CD14-positive monocyte (primary cell): ENCODE measurements around the gene GNG13. TPM values are rescaled to one million over a fixed set of nuclear protein-coding genes. Genes with fewer than 3 reads are reported as not detected.
A peak's percentile ranks its signal among the peaks of the same experiment; 100 is the strongest.

Source experiments
- DNase-seq, 3 donors: peaks; one replicate each; pipeline ENCODE4 v3.0.0-alpha.2; 2011 to 2022
- H2AFZ ChIP-seq: 2 replicates; pipeline ENCODE4 v1.6.0; 2012; ENCODE audit warnings: mild to moderate bottlenecking, low read depth, low read length, inconsistent platforms; ENCODE audit not compliant: insufficient read depth, poor library complexity, severe bottlenecking
- H3K27ac ChIP-seq, 2 donors: 1 replicate in 1 of 2; 2 replicates in 1 of 2; pipeline ENCODE4 v1.5.1; 2012 to 2013; ENCODE audit warnings: low read length in 2 of 2, control low read depth in 1 of 2, inconsistent platforms in 1 of 2, low read depth in 1 of 2, mild to moderate bottlenecking in 1 of 2
- H3K27me3 ChIP-seq, 2 donors: one replicate each; pipeline versions ENCODE4 v1.6.0 to v1.6.1; 2011 to 2013; ENCODE audit warnings: low read length in 2 of 2; ENCODE audit not compliant: control insufficient read depth in 2 of 2, insufficient read depth in 2 of 2
- H3K36me3 ChIP-seq, 2 donors: replicated peaks in 1 of 2; 1 replicate in 1 of 2; 2 replicates in 1 of 2; pipeline versions ENCODE4 v1.5.1 to v1.6.1; 2012 to 2013; ENCODE audit warnings: low read length in 2 of 2, control low read depth in 1 of 2, inconsistent platforms in 1 of 2, mild to moderate bottlenecking in 1 of 2; ENCODE audit not compliant: insufficient read depth in 2 of 2, control insufficient read depth in 1 of 2
- H3K4me1 ChIP-seq, 2 donors: 1 replicate in 1 of 2; 2 replicates in 1 of 2; pipeline versions ENCODE4 v1.5.1 to v1.6.1; 2012 to 2013; ENCODE audit warnings: low read length in 2 of 2, control low read depth in 1 of 2, inconsistent platforms in 1 of 2, mild to moderate bottlenecking in 1 of 2, moderate library complexity in 1 of 2; ENCODE audit not compliant: insufficient read depth in 2 of 2, control insufficient read depth in 1 of 2
- H3K4me2 ChIP-seq: replicated peaks from 2 replicates; pipeline ENCODE3; 2012; ENCODE audit warnings: low read length, moderate library complexity, mild to moderate bottlenecking; ENCODE audit not compliant: poor library complexity, severe bottlenecking; ENCODE audit errors: extremely low read depth
- H3K4me3 ChIP-seq, 3 experiments: fragments of 200-600 bp in 1 of 3; sonication (generic) in 1 of 3; replicated peaks in 1 of 3; 1 replicate in 2 of 3; 2 replicates in 1 of 3; pipeline ENCODE4 v1.5.1; 2011 to 2013; ENCODE audit warnings: low read length in 3 of 3, mild to moderate bottlenecking in 3 of 3, control low read depth in 2 of 3, low read depth in 2 of 3, inconsistent platforms in 1 of 3, moderate library complexity in 1 of 3
- H3K79me2 ChIP-seq: 2 replicates; pipeline ENCODE4 v1.6.0; 2012; ENCODE audit warnings: mild to moderate bottlenecking, control low read depth, inconsistent platforms, low read length, moderate library complexity; ENCODE audit not compliant: insufficient read depth
- H3K9ac ChIP-seq: 2 replicates; pipeline ENCODE4 v1.6.0; 2017; ENCODE audit warnings: low read length, mild to moderate bottlenecking; ENCODE audit not compliant: insufficient read depth, poor library complexity, severe bottlenecking
- H3K9me3 ChIP-seq, 2 donors: replicated peaks in 1 of 2; 1 replicate in 1 of 2; 2 replicates in 1 of 2; pipeline versions ENCODE4 v1.5.1 to v1.6.1; 2012 to 2013; ENCODE audit warnings: low read length in 2 of 2, control low read depth in 1 of 2; ENCODE audit not compliant: control insufficient read depth in 1 of 2, insufficient read depth in 1 of 2
- H4K20me1 ChIP-seq: 2 replicates; pipeline ENCODE4 v1.6.0; 2012; ENCODE audit warnings: mild to moderate bottlenecking, low read length, control low read depth, moderate library complexity; ENCODE audit not compliant: insufficient read depth
- H3K27ac Mint-ChIP-seq, 7 donors: one replicate each; pipeline ENCODE4 v1.8.0; 2020; ENCODE audit warnings: mild to moderate bottlenecking in 7 of 7, mixed read lengths in 7 of 7, moderate library complexity in 6 of 7, inconsistent platforms in 2 of 7
- H3K27me3 Mint-ChIP-seq, 3 donors: one replicate each; pipeline ENCODE4 v1.8.0; 2021 to 2022; ENCODE audit warnings: low read depth in 3 of 3, mild to moderate bottlenecking in 3 of 3, mixed read lengths in 3 of 3, moderate library complexity in 3 of 3, inconsistent platforms in 1 of 3
- H3K36me3 Mint-ChIP-seq, 2 donors: one replicate each; pipeline ENCODE4 v1.8.0; 2020; ENCODE audit warnings: mixed read lengths in 2 of 2, inconsistent platforms in 1 of 2, mild to moderate bottlenecking in 1 of 2
- H3K4me1 Mint-ChIP-seq: one replicate; pipeline ENCODE4 v1.8.0; 2020; ENCODE audit warnings: mild to moderate bottlenecking, mixed read lengths
- H3K4me3 Mint-ChIP-seq, 2 donors: one replicate each; pipeline ENCODE4 v1.8.0; 2020; ENCODE audit warnings: mild to moderate bottlenecking in 2 of 2, mixed read lengths in 2 of 2, moderate library complexity in 1 of 2
- H3K9me3 Mint-ChIP-seq, 7 donors: one replicate each; pipeline ENCODE4 v1.8.0; 2020 to 2022; ENCODE audit warnings: mixed read lengths in 7 of 7, mild to moderate bottlenecking in 6 of 7, moderate library complexity in 6 of 7, inconsistent platforms in 2 of 7
- CTCF ChIP-seq: fragments of 200-600 bp; IDR thresholded peaks from one replicate; pipeline ENCODE4 v1.8.0; 2022; ENCODE audit warnings: antibody characterized with exemption, mild to moderate bottlenecking
- WGBS: methylation state at CpG from one replicate; pipeline ENCODE4 v1.1.5; 2013; ENCODE audit warnings: missing lambda C conversion rate; ENCODE audit not compliant: insufficient coverage; 5-methylcytosine and 5-hydroxymethylcytosine counted together
- intact Hi-C, 2 donors: fragments of 100-400 bp; cut with micrococcal nuclease; formaldehyde crosslinking; loops; one replicate each; pipeline versions ENCODE4 v1.15.0 to v1.15.1; 2023
- polyA plus RNA-seq, 3 donors: library from polyadenylated mRNA; depleted of rRNA in 1 of 3; unstranded in 2 of 3; stranded (reverse) in 1 of 3; fragments of 300-500 nt in 2 of 3; fragments of >200 nt in 1 of 3; fragmentation: Illumina TruSeq in 2 of 3; gene quantifications; 1 replicate in 2 of 3; 2 replicates in 1 of 3; pipeline ENCODE4 v1.2.3, GENCODE V29; 2012 to 2021

Gene GNG13
- polyA plus RNA-seq, 3 donors, result not detected

GRCh38 chr16:787321-787966 lies 13.1 kb downstream of the GNG13 start:
- WGBS, result 46% methylated on average over 43 of the region's 47 CpGs
- Mint-ChIP-seq H3K27ac (peak overlapping the region; percentile 24 to 90 (median 57)), H3K27me3 (no peaks in the 10 kb centered on the region), H3K4me3 (peak overlapping the region; percentile 81 to 90), H3K4me1 (peaks cover 15% of the 10 kb centered on the region), H3K9me3 (peaks cover 0 to 3% (median 0%) of the 10 kb centered on the region in 7 donors), H3K36me3 (peaks cover 19 to 25% of the 10 kb centered on the region in 2 donors)
- intact Hi-C loops, result no loop called here
- Histone ChIP-seq H2AFZ (peak overlapping the region; percentile 78), H3K4me3 (peak overlapping the region; percentile 90 to 92 (median 92)), H3K27ac (peak overlapping the region in 1 of 2 donors; percentile 76), H3K9ac (peak overlapping the region; percentile 88), H3K79me2 (peaks cover 24% of the 10 kb centered on the region), H4K20me1 (peaks cover 38% of the 10 kb centered on the region), H3K36me3 (peaks cover 7 to 13% of the 10 kb centered on the region in 2 donors), H3K4me1 (peaks cover 20 to 32% of the 10 kb centered on the region in 2 donors), H3K27me3 (no peaks in the 10 kb centered on the region), H3K9me3 (no peaks in the 10 kb centered on the region), H3K4me2 (peak overlapping the region; percentile 91)
- DNase-seq, result peak in 1 of 3 donors; percentile 12
- TF ChIP-seq CTCF, result no peak

- no peaks in the 10 kb centered on the region for H3K27me3 ChIP-seq
- TF ChIP-seq CTCF, result peak; percentile 92
- WGBS, result 58% methylated on average over 41 of the region's 58 CpGs
- H3K4me1 ChIP-seq, result peaks cover 20 to 32% of the 10 kb centered on the region in 2 donors
- Mint-ChIP-seq H3K27me3 (peaks cover 0 to 4% (median 2%) of the 10 kb centered on the region in 3 donors), H3K9me3 (peaks cover 0 to under 1% (median 0%) of the 10 kb centered on the region in 7 donors), H3K4me3 (no peak overlapping the region), H3K27ac (no peak overlapping the region), H3K4me1 (peaks cover 15% of the 10 kb centered on the region), H3K36me3 (peaks cover 9 to 14% of the 10 kb centered on the region in 2 donors)
- peaks cover 24% of the 10 kb centered on the region for H3K79me2 ChIP-seq
- intact Hi-C loops, result loop anchor here (1.0 to 2.0 kb wide), 2 partner anchors 75 kb away; no protein-coding TSS in a partner anchor
- H3K36me3 ChIP-seq, result peaks cover 7 to 13% of the 10 kb centered on the region in 2 donors
- no peak overlapping the region for H3K4me3 ChIP-seq
- H3K27ac ChIP-seq, result no peak overlapping the region
- H3K9me3 ChIP-seq, result no peaks in the 10 kb centered on the region
- DNase-seq, result peak; percentile 53 to 72 (median 62)
- peaks cover 38% of the 10 kb centered on the region for H4K20me1 ChIP-seq
- no peak overlapping the region for H3K9ac ChIP-seq
- no peak overlapping the region for H3K4me2 ChIP-seq
- H2AFZ ChIP-seq, result no peak overlapping the region
Observed at GRCh38 chr16:785563-786535, 14.7 kb downstream of the GNG13 start.
